PC-3 (cell line): Measurements from ENCODE around the gene NDUFB6. TPM values are rescaled to one million over a fixed set of nuclear protein-coding genes. Genes with fewer than 3 reads are reported as not detected.

Experiments used
- ATAC-seq: fragments of 200-7000 bp; cut with Tn5 transposase; 2 replicates; pipeline ENCODE4 v1.9.1; 2020; ENCODE audit warnings: mild to moderate bottlenecking, moderate library complexity
- BruUV-seq: library from RNA; stranded (reverse); fragments of 400-500 nt; replicated peaks from 2 replicates; lab custom pipeline; 2021; lab: Mats Ljungman, UMichigan
- CTCF ChIA-PET: fragments of 300-600 bp; sonication (Branson Sonifier 250); formaldehyde crosslinking; loops from one replicate; lab custom pipeline; 2022; ENCODE audit warnings: antibody characterized with exemption; lab: Charles Lee
- POLR2A ChIA-PET: fragments of 300-600 bp; sonication (Branson Sonifier 250); formaldehyde crosslinking; loops from one replicate; lab custom pipeline; 2022; ENCODE audit warnings: antibody characterized with exemption; ENCODE audit not compliant: unreplicated experiment; lab: Charles Lee
- DNase-seq: peaks from one replicate; pipeline ENCODE4 v3.0.0-alpha.2; 2015
- H2AFZ ChIP-seq: fragments of 300-600 bp; sonication (generic); 2 replicates; pipeline ENCODE4 v1.6.0; 2016; ENCODE audit warnings: antibody characterized with exemption, low read length
- H3F3A ChIP-seq: fragments of 300-600 bp; sonication (generic); one replicate; pipeline ENCODE4 v1.6.0; 2017; ENCODE audit warnings: antibody characterized with exemption, low read length, control low read depth, mild to moderate bottlenecking; ENCODE audit not compliant: unreplicated experiment
- H3K27ac ChIP-seq: fragments of 300-600 bp; sonication (generic); 2 replicates; pipeline ENCODE4 v1.5.1; 2016; ENCODE audit warnings: mild to moderate bottlenecking, low read length
- H3K27me3 ChIP-seq: fragments of 300-600 bp; sonication (generic); 2 replicates; pipeline ENCODE4 v1.6.1; 2016; ENCODE audit warnings: low read length, mixed read lengths
- H3K36me3 ChIP-seq: fragments of 300-600 bp; sonication (generic); 2 replicates; pipeline ENCODE4 v1.6.1; 2016; ENCODE audit warnings: low read depth, mixed run types, low read length, mixed read lengths
- H3K4me1 ChIP-seq: fragments of 300-600 bp; sonication (generic); 2 replicates; pipeline ENCODE4 v1.5.1; 2016; ENCODE audit warnings: low read length; ENCODE audit not compliant: insufficient read depth
- H3K4me2 ChIP-seq: fragments of 300-600 bp; sonication (generic); 2 replicates; pipeline ENCODE4 v1.6.0; 2016; ENCODE audit warnings: low read length
- H3K4me3 ChIP-seq: fragments of 300-600 bp; sonication (generic); 2 replicates; pipeline ENCODE4 v1.5.1; 2016; ENCODE audit warnings: mild to moderate bottlenecking, low read length, mixed read lengths
- H3K79me2 ChIP-seq: fragments of 300-600 bp; sonication (generic); 2 replicates; pipeline ENCODE4 v1.6.1; 2017; ENCODE audit warnings: low read length, mixed read lengths
- H3K9ac ChIP-seq: fragments of 300-600 bp; sonication (generic); 2 replicates; pipeline ENCODE4 v1.6.0; 2016; ENCODE audit warnings: mild to moderate bottlenecking, low read length
- H3K9me2 ChIP-seq: fragments of 300-600 bp; sonication (generic); replicated peaks from 2 replicates; pipeline ENCODE4 v1.6.1; 2016; ENCODE audit warnings: mixed run types, low read length, mixed read lengths
- H3K9me3 ChIP-seq: fragments of 300-600 bp; sonication (generic); 2 replicates; pipeline ENCODE4 v1.6.1; 2016; ENCODE audit warnings: low read length, mixed read lengths
- H4K20me1 ChIP-seq: fragments of 300-600 bp; sonication (generic); 2 replicates; pipeline ENCODE4 v1.6.1; 2016; ENCODE audit warnings: low read length, mixed read lengths
- EZH2 ChIP-seq: fragments of 300-600 bp; sonication (generic); IDR thresholded peaks from one replicate; pipeline ENCODE4 v1.6.1; 2017; ENCODE audit warnings: antibody characterized with exemption, mild to moderate bottlenecking, low read length; ENCODE audit not compliant: unreplicated experiment
- EZH2phosphoT487 ChIP-seq: fragments of 300-600 bp; sonication (generic); IDR thresholded peaks from 2 replicates; pipeline ENCODE4 v1.6.1; 2018; ENCODE audit warnings: mild to moderate bottlenecking, antibody characterized with exemption, low read length, borderline replicate concordance
- intact Hi-C: fragments of 100-400 bp; cut with micrococcal nuclease; formaldehyde crosslinking; loops from 2 replicates; pipeline ENCODE4 v1.9.0; 2023
- total RNA-seq: library from RNA; depleted of rRNA; stranded (reverse); fragments of >200 nt; gene quantifications from 2 replicates; pipeline ENCODE4 v1.2.3, GENCODE V29; 2014
- TF ChIP-seq, protein P1 (sequence below): fragments of 300-600 bp; sonication (generic); conservative IDR thresholded peaks from 2 replicates; pipeline ENCODE4 v1.5.1; 2017; ENCODE audit warnings: antibody characterized with exemption, low read depth, mild to moderate bottlenecking, low read length

NDUFB6 gene
- total RNA-seq, 1 experiment from 2014 or later: 86.4 TPM

DNA sequence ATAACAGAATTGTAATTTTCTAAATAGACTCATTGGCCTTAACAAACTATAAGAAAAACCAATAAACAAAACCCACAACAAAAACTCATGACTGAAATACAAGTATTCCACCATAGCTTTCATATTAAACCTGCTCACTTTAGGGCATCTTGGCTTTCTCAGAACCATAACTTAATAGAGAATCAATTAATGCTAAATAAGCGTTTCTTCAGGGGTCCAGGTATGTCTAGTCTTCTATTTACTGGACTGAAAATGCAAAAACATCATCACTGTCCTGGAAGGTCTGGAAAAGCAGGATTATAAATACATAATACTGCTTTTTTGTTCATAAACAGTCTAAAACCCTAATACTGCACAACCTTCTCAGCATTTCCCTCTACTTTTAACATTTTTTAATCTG, 27.1 kb downstream of the NDUFB6 start:
- Histone ChIP-seq H2AFZ (no peak overlapping the region), H3K4me3 (no peak overlapping the region), H3F3A (no peaks in the 10 kb centered on the region), H3K4me1 (0 out of 2 replicates have a peak, but pooled peaks cover 5% of the 10 kb centered on the region), H3K36me3 (peaks cover 10% of the 10 kb centered on the region), H3K9me2 (no peaks in the 10 kb centered on the region), H3K27me3 (no peaks in the 10 kb centered on the region), H3K9ac (no peak overlapping the region), H3K27ac (no peak overlapping the region), H3K9me3 (no peaks in the 10 kb centered on the region), H3K79me2 (peaks cover 73% of the 10 kb centered on the region), H3K4me2 (no peak overlapping the region), H4K20me1 (peaks cover 29% of the 10 kb centered on the region; the same call in 1 of the 2 replicates)
- CTCF ChIA-PET: no interaction called here
- DNase-seq (no peak), ATAC-seq (no peak)
- intact Hi-C loops: no loop called here
- TF ChIP-seq EZH2 (no peak), EZH2phosphoT487 (no peak)
- POLR2A ChIA-PET: no interaction called here
- no TSS peak for BruUV-seq

DNA sequence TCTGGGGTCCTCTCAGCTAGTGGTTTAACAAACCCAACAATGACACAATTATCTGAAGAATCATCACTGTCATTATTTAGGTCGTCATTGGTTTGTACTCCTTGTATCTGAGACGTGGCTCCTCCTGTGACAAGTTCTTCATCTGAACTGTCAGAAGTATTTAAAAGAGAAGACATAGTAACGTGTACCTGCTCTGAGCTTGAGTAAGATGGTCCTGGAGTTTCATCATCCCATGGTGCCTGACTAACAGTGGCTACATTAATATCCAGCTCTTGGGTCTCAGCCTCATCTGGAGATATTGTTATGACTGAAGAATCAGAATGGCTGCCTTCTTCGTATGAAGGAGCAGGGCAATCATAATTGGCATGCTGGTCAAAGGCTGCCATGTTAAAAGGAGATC, 29.9 kb downstream of the NDUFB6 start:
- CTCF ChIA-PET: no interaction called here
- no peaks in the 10 kb centered on the region for H3K4me1 ChIP-seq

DNA sequence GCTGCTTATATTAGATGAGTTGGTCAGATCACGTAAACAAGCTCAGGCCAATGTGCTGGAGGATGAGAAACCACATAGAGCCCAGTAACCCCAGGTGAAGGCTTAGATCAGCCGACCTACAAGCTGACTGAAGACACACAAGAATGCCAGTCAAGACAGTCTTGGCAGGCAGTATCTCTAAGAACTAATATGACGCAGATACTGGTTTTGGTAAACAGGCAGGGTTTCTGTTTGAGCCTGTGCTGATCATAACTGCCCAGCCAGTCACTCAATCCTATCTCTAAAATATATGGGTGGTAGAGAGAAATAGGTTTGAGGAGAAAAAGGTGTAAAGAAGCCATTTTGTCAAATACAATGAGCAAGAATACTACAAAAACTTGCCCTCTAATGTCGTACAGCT, 39.1 kb downstream of the NDUFB6 start:
- Histone ChIP-seq H3K4me2 (no peak overlapping the region), H3K36me3 (no peaks in the 10 kb centered on the region), H2AFZ (no peak overlapping the region), H3K79me2 (no peaks in the 10 kb centered on the region), H3K9me2 (no peaks in the 10 kb centered on the region), H3K9me3 (no peaks in the 10 kb centered on the region), H3K4me3 (no peak overlapping the region), H3K27me3 (no peaks in the 10 kb centered on the region), H3K4me1 (no peaks in the 10 kb centered on the region), H3F3A (no peaks in the 10 kb centered on the region), H3K27ac (no peak overlapping the region), H4K20me1 (no peaks in the 10 kb centered on the region), H3K9ac (no peak overlapping the region)
- CTCF ChIA-PET: no interaction called here
- POLR2A ChIA-PET: no interaction called here
- no peak for ATAC-seq
- intact Hi-C loops: no loop called here
- no peak for DNase-seq
- BruUV-seq: no TSS peak
- TF ChIP-seq, protein P1, sequence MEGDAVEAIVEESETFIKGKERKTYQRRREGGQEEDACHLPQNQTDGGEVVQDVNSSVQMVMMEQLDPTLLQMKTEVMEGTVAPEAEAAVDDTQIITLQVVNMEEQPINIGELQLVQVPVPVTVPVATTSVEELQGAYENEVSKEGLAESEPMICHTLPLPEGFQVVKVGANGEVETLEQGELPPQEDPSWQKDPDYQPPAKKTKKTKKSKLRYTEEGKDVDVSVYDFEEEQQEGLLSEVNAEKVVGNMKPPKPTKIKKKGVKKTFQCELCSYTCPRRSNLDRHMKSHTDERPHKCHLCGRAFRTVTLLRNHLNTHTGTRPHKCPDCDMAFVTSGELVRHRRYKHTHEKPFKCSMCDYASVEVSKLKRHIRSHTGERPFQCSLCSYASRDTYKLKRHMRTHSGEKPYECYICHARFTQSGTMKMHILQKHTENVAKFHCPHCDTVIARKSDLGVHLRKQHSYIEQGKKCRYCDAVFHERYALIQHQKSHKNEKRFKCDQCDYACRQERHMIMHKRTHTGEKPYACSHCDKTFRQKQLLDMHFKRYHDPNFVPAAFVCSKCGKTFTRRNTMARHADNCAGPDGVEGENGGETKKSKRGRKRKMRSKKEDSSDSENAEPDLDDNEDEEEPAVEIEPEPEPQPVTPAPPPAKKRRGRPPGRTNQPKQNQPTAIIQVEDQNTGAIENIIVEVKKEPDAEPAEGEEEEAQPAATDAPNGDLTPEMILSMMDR: no peak
- no peak for TF ChIP-seq EZH2phosphoT487
- TF ChIP-seq EZH2: no peak

More for the DNA sequence above, 29.9 kb downstream of the NDUFB6 start:
- H3K27ac ChIP-seq: no peak overlapping the region
- intact Hi-C loops: no loop called here
- no peaks in the 10 kb centered on the region for H3K9me3 ChIP-seq
- peaks cover 22% of the 10 kb centered on the region; the same call in 1 of the 2 replicates for H4K20me1 ChIP-seq
- H3F3A ChIP-seq: no peaks in the 10 kb centered on the region
- no peak overlapping the region for H3K4me3 ChIP-seq
- H3K36me3 ChIP-seq: peaks cover 10% of the 10 kb centered on the region
- peaks cover 45% of the 10 kb centered on the region for H3K79me2 ChIP-seq
- no peaks in the 10 kb centered on the region for H3K27me3 ChIP-seq
- no peak overlapping the region for H3K9ac ChIP-seq
- no peak overlapping the region for H2AFZ ChIP-seq
- DNase-seq (no peak), ATAC-seq (no peak)
- BruUV-seq: no TSS peak
- no peak for TF ChIP-seq EZH2
- TF ChIP-seq EZH2phosphoT487: no peak
- TF ChIP-seq, protein P1: no peak
- H3K9me2 ChIP-seq: no peaks in the 10 kb centered on the region
- H3K4me2 ChIP-seq: no peak overlapping the region
- POLR2A ChIA-PET: no interaction called here
